ENCODE data around the gene SOX6. TPM values are rescaled to one million over a fixed set of nuclear protein-coding genes. Genes with fewer than 3 reads are reported as not detected.

Gene SOX6
- total and polyA plus RNA-seq, 7 donors, result 0.61 to 47.6 (median 14.6) TPM

- TF ChIP-seq, protein P1, sequence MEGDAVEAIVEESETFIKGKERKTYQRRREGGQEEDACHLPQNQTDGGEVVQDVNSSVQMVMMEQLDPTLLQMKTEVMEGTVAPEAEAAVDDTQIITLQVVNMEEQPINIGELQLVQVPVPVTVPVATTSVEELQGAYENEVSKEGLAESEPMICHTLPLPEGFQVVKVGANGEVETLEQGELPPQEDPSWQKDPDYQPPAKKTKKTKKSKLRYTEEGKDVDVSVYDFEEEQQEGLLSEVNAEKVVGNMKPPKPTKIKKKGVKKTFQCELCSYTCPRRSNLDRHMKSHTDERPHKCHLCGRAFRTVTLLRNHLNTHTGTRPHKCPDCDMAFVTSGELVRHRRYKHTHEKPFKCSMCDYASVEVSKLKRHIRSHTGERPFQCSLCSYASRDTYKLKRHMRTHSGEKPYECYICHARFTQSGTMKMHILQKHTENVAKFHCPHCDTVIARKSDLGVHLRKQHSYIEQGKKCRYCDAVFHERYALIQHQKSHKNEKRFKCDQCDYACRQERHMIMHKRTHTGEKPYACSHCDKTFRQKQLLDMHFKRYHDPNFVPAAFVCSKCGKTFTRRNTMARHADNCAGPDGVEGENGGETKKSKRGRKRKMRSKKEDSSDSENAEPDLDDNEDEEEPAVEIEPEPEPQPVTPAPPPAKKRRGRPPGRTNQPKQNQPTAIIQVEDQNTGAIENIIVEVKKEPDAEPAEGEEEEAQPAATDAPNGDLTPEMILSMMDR (IDR thresholded peaks at IDR 0.05), result no peak
- Histone ChIP-seq H3K27me3 (ENCODE audit: insufficient read depth in 3 of 3, low read length in 2 of 3) (no peaks in the 10 kb centered on the region), H3K4me1 (peaks cover 19% of the 10 kb centered on the region), H3K36me3 (ENCODE audit: insufficient read depth in 1 of 2, low read depth in 1 of 2) (no peaks in the 10 kb centered on the region), H3K9me3 (no peaks in the 10 kb centered on the region), H3K27ac (peak overlapping the region; percentile 48), H3K4me3 (no peak overlapping the region)
- intact Hi-C loops (cut with DNase I), result no loop called here
- WGBS, 3 donors, result 45 to 65% (median 49%) methylated on average over 3 of the region's 3 CpGs
- ATAC-seq (peak in 3 of 4 donors; percentile 17 to 62 (median 52)), DNase-seq (no peak)
Measured at GRCh38 chr11:16312233-16312765, 44.0 kb downstream of the SOX6 start.

- Histone ChIP-seq H3K27ac (peak overlapping the region; percentile 48), H3K9me3 (no peaks in the 10 kb centered on the region), H3K4me3 (no peak overlapping the region), H3K27me3 (ENCODE audit: insufficient read depth in 3 of 3, low read length in 2 of 3) (no peaks in the 10 kb centered on the region), H3K36me3 (ENCODE audit: insufficient read depth in 1 of 2, low read depth in 1 of 2) (no peaks in the 10 kb centered on the region), H3K4me1 (peaks cover 19% of the 10 kb centered on the region)
- DNase-seq (no peak), ATAC-seq (no peak)
- TF ChIP-seq, protein P1 (IDR thresholded peaks at IDR 0.05), result no peak
- intact Hi-C loops (cut with DNase I), result no loop called here
Measured at GRCh38 chr11:16311831-16312230, 44.5 kb downstream of the SOX6 start.

GRCh38 chr11:16310943-16311342 is 45.4 kb downstream of the SOX6 start:
- Histone ChIP-seq H3K36me3 (ENCODE audit: insufficient read depth in 1 of 2, low read depth in 1 of 2) (no peaks in the 10 kb centered on the region), H3K27me3 (ENCODE audit: insufficient read depth in 3 of 3, low read length in 2 of 3) (no peaks in the 10 kb centered on the region), H3K4me3 (no peak overlapping the region), H3K27ac (no peak overlapping the region), H3K9me3 (no peaks in the 10 kb centered on the region), H3K4me1 (peaks cover 19% of the 10 kb centered on the region)
- DNase-seq (no peak), ATAC-seq (no peak)
- intact Hi-C loops (cut with DNase I), result no loop called here
- TF ChIP-seq, protein P1 (IDR thresholded peaks at IDR 0.05), result no peak

- DNase-seq (no peak), ATAC-seq (no peak)
- no peaks in the 10 kb centered on the region for H3K9me3 ChIP-seq
- peaks cover 19% of the 10 kb centered on the region for H3K4me1 ChIP-seq
- intact Hi-C loops (cut with DNase I), result no loop called here
- TF ChIP-seq, protein P1 (IDR thresholded peaks at IDR 0.05), result no peak
- H3K36me3 ChIP-seq (ENCODE audit: insufficient read depth in 1 of 2, low read depth in 1 of 2), result no peaks in the 10 kb centered on the region
- 83 to 93% (median 91%) methylated on average over 2 of the region's 2 CpGs for WGBS, 3 donors
- H3K27me3 ChIP-seq (ENCODE audit: insufficient read depth in 3 of 3, low read length in 2 of 3), result no peaks in the 10 kb centered on the region
- H3K4me3 ChIP-seq, result no peak overlapping the region
- H3K27ac ChIP-seq, result no peak overlapping the region
Measured at GRCh38 chr11:16309226-16309625, 47.1 kb downstream of the SOX6 start.

DNA sequence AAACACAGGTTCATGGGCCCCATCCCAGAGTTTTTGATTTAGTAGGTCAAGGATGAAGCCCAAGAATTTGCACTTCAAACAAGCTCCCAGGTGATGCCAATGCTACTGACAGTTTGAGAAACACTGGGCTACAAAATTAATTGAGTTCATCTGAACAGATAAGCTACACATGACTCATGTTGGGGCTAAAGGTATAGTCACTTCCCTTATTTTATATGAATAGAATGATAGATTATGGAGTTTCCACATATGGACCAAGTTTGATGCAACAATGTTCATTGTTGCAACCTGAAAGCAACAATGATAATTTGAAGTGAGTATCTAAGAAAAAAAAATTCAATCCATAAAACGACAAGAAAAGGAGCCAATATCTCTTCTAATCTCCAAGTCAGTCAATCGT is 54.9 kb downstream of the SOX6 start:
- Histone ChIP-seq H3K9me3 (no peaks in the 10 kb centered on the region), H3K36me3 (ENCODE audit: insufficient read depth in 1 of 2, low read depth in 1 of 2) (no peaks in the 10 kb centered on the region), H3K27me3 (ENCODE audit: insufficient read depth in 3 of 3, low read length in 2 of 3) (no peaks in the 10 kb centered on the region), H3K4me1 (peaks cover 48% of the 10 kb centered on the region), H3K4me3 (no peak overlapping the region), H3K27ac (peak overlapping the region; percentile 84)
- intact Hi-C loops (cut with DNase I), result loop anchor here (5.0 kb wide), 1 partner anchor 41 kb away; no protein-coding TSS in a partner anchor
- TF ChIP-seq, protein P1 (IDR thresholded peaks at IDR 0.05), result no peak
- WGBS, 3 donors, result 85 to 87% (median 85%) methylated on average over 2 of the region's 2 CpGs
- ATAC-seq, result no peak
- DNase-seq, result no peak

Measured in psoas muscle (tissue), 8 donors.